HCT116 (cell line): ENCODE data around the gene NBEAL2. TPM values are rescaled to one million over a fixed set of nuclear protein-coding genes. Genes with fewer than 3 reads are reported as not detected.

Experiments
- ATAC-seq: fragments of 200-7000 bp; cut with Tn5 transposase; 2 replicates; pipeline ENCODE4 v1.9.1; 2020; ENCODE audit warnings: mild to moderate bottlenecking, moderate library complexity
- BruUV-seq: library from RNA; stranded (reverse); fragments of 400-500 nt; replicated peaks from 2 replicates; lab custom pipeline; 2021; lab: Mats Ljungman, UMichigan
- CTCF ChIA-PET: fragments of 300-600 bp; sonication (Branson Sonifier 250); formaldehyde crosslinking; loops from one replicate; lab custom pipeline; 2021; ENCODE audit warnings: antibody characterized with exemption; lab: Charles Lee
- POLR2A ChIA-PET: fragments of 300-600, 350-600 bp; sonication (Branson Sonifier 250); formaldehyde crosslinking; loops from one replicate; lab custom pipeline; 2021; ENCODE audit warnings: antibody characterized with exemption; lab: Charles Lee
- RAD21 ChIA-PET, 2 experiments: fragments of 300-600 bp; sonication (Branson Sonifier 250); formaldehyde crosslinking; loops; one replicate each; lab custom pipeline; 2023; ENCODE audit warnings: low total read pairs in 2 of 2; ENCODE audit not compliant: uncharacterized antibody in 2 of 2, unreplicated experiment in 2 of 2, low non-redundant PET in 1 of 2; lab: Charles Lee
- DNase-seq: peaks from one replicate; pipeline ENCODE4 v3.0.0-alpha.2; 2010; ENCODE audit warnings: low read depth, low spot score
- H2AFZ ChIP-seq: fragments of 200-600 bp; shearing (Covaris generic), sonication (generic); 2 replicates; pipeline ENCODE4 v1.6.1; 2017; ENCODE audit warnings: low read depth, mixed run types, mixed read lengths, antibody characterized with exemption, low read length; ENCODE audit not compliant: poor library complexity, severe bottlenecking
- H3K27ac ChIP-seq: 2 replicates; pipeline ENCODE4 v1.5.1; 2012; ENCODE audit warnings: low read depth, low read length
- H3K27me3 ChIP-seq: fragments of 200-600 bp; sonication (generic); 2 replicates; pipeline ENCODE4 v1.6.1; 2016; ENCODE audit warnings: mixed run types, low read length, mixed read lengths; ENCODE audit not compliant: insufficient read depth
- H3K36me3 ChIP-seq, 2 experiments: fragments of 200-500 bp in 1 of 2; fragments of 200-600 bp in 1 of 2; sonication (Bioruptor generic) in 1 of 2; sonication (generic) in 1 of 2; 2 replicates each; pipeline versions ENCODE4 v1.5.1 to v1.6.1; 2014 to 2016; ENCODE audit warnings: low read length in 2 of 2, inconsistent platforms in 1 of 2, mixed read lengths in 1 of 2, mixed run types in 1 of 2; ENCODE audit not compliant: insufficient read depth in 2 of 2, control insufficient read depth in 1 of 2
- H3K4me1 ChIP-seq, 2 experiments: fragments of 200-600 bp in 1 of 2; sonication (generic) in 1 of 2; 2 replicates each; pipeline versions ENCODE4 v1.5.1 to v1.6.1; 2012 to 2017; ENCODE audit warnings: low read length in 2 of 2, inconsistent platforms in 1 of 2, mild to moderate bottlenecking in 1 of 2, mixed read lengths in 1 of 2, mixed run types in 1 of 2, moderate library complexity in 1 of 2; ENCODE audit not compliant: insufficient read depth in 2 of 2, control insufficient read depth in 1 of 2
- H3K4me2 ChIP-seq: fragments of 200-600 bp; sonication (generic); 2 replicates; pipeline ENCODE4 v1.6.1; 2017; ENCODE audit warnings: mixed run types, low read length, mixed read lengths
- H3K4me3 ChIP-seq, 2 experiments: fragments of 200-600 bp in 1 of 2; sonication (generic) in 1 of 2; replicated peaks in 1 of 2; 2 replicates each; pipeline ENCODE4 v1.5.1; 2011 to 2016; ENCODE audit warnings: low read length in 2 of 2, control low read depth in 1 of 2, low read depth in 1 of 2, mild to moderate bottlenecking in 1 of 2, mixed read lengths in 1 of 2, mixed run types in 1 of 2
- H3K79me2 ChIP-seq: fragments of 200-600 bp; sonication (generic); 2 replicates; pipeline ENCODE4 v1.6.1; 2017; ENCODE audit warnings: mild to moderate bottlenecking, mixed run types, low read length, moderate library complexity, mixed read lengths; ENCODE audit not compliant: insufficient read depth
- H3K9ac ChIP-seq: fragments of 200-600 bp; sonication (generic); 2 replicates; pipeline ENCODE4 v1.6.1; 2016; ENCODE audit warnings: low read length, mixed read lengths
- H3K9me2 ChIP-seq: fragments of 200-600 bp; sonication (generic), shearing (Covaris generic); 2 replicates; pipeline ENCODE4 v1.6.1; 2017; ENCODE audit warnings: mixed run types, mild to moderate bottlenecking, moderate library complexity; ENCODE audit not compliant: insufficient read depth
- H3K9me3 ChIP-seq, 2 experiments: fragments of 200-500 bp in 1 of 2; fragments of 200-600 bp in 1 of 2; sonication (Bioruptor generic) in 1 of 2; sonication (generic) in 1 of 2; 2 replicates each; pipeline ENCODE4 v1.6.1; 2014 to 2017; ENCODE audit warnings: low read length in 2 of 2, mixed read lengths in 2 of 2, inconsistent platforms in 1 of 2, low read depth in 1 of 2, mild to moderate bottlenecking in 1 of 2, mixed run types in 1 of 2, moderate library complexity in 1 of 2; ENCODE audit not compliant: control insufficient read depth in 1 of 2, insufficient read depth in 1 of 2
- H4K20me1 ChIP-seq: fragments of 200-600 bp; sonication (generic), shearing (Covaris generic); 2 replicates; pipeline ENCODE4 v1.6.1; 2017; ENCODE audit warnings: mixed run types, mild to moderate bottlenecking, moderate library complexity; ENCODE audit not compliant: insufficient read depth
- ATF3 ChIP-seq: IDR thresholded peaks from 2 replicates; pipeline ENCODE4 v1.6.1; 2012
- CBX3 ChIP-seq: IDR thresholded peaks from 2 replicates; pipeline ENCODE4 v1.6.1; 2012; ENCODE audit warnings: low read depth
- CTCF ChIP-seq, 3 experiments: fragments of 200-600 bp in 1 of 3; sonication (generic) in 1 of 3; IDR thresholded peaks in 2 of 3; conservative IDR thresholded peaks in 1 of 3; 2 replicates each; pipeline ENCODE4 v1.5.1; 2012 to 2017; ENCODE audit warnings: low read depth in 2 of 3, low read length in 2 of 3, antibody characterized with exemption in 1 of 3, borderline replicate concordance in 1 of 3, control low read depth in 1 of 3, mild to moderate bottlenecking in 1 of 3, mixed read lengths in 1 of 3, mixed run types in 1 of 3, moderate library complexity in 1 of 3; ENCODE audit not compliant: insufficient read depth in 1 of 3
- EGR1 ChIP-seq: IDR thresholded peaks from 2 replicates; pipeline ENCODE4 v1.6.1; 2012; ENCODE audit warnings: low read depth
- ELF1 ChIP-seq: IDR thresholded peaks from 2 replicates; pipeline ENCODE4 v1.6.1; 2012; ENCODE audit warnings: low read depth, borderline replicate concordance
- EZH2 ChIP-seq: fragments of 200-600 bp; sonication (generic); IDR thresholded peaks from 2 replicates; pipeline ENCODE4 v1.6.1; 2017; ENCODE audit warnings: antibody characterized with exemption, mixed run types
- MAX ChIP-seq: IDR thresholded peaks from 2 replicates; pipeline ENCODE4 v1.6.1; 2012
- POLR2A ChIP-seq: IDR thresholded peaks from 2 replicates; pipeline ENCODE4 v1.7.0; 2011; ENCODE audit warnings: borderline replicate concordance; ENCODE audit not compliant: insufficient read depth, insufficient read length; ENCODE audit errors: extremely low read depth
- POLR2AphosphoS5 ChIP-seq: IDR thresholded peaks from 2 replicates; pipeline ENCODE4 v1.6.1; 2011; ENCODE audit warnings: mild to moderate bottlenecking, low read depth, low read length, moderate library complexity
- TCF7L2 ChIP-seq: IDR thresholded peaks from 2 replicates; pipeline ENCODE4 v1.7.0; 2011; ENCODE audit warnings: borderline replicate concordance, inconsistent platforms; ENCODE audit not compliant: insufficient read depth, insufficient read length; ENCODE audit errors: extremely low read depth
- YY1 ChIP-seq: IDR thresholded peaks from 2 replicates; pipeline ENCODE4 v1.6.1; 2011; ENCODE audit warnings: low read length, low read depth, moderate library complexity, mild to moderate bottlenecking; ENCODE audit not compliant: insufficient replicate concordance; ENCODE audit errors: extremely low read depth
- ZBTB33 ChIP-seq: IDR thresholded peaks from 2 replicates; pipeline ENCODE4 v1.6.1; 2011; ENCODE audit warnings: mild to moderate bottlenecking, low read length, moderate library complexity; ENCODE audit not compliant: insufficient replicate concordance; ENCODE audit errors: extremely low read depth
- ZFX ChIP-seq: fragments of 450-650 bp; IDR thresholded peaks from 2 replicates; pipeline ENCODE4 v1.6.1; 2017
- intact Hi-C: fragments of 100-400 bp; cut with micrococcal nuclease; formaldehyde crosslinking; loops from 2 replicates; pipeline ENCODE4 v1.10.0; 2022
- total RNA-seq: library from RNA; stranded (reverse); gene quantifications from one replicate; pipeline ENCODE4 v1.2.1, GENCODE V29; 2021; ENCODE audit not compliant: unreplicated experiment

The NBEAL2 gene
- total RNA-seq, 1 experiment from 2014 or later, result 72.9 TPM

- Histone ChIP-seq H3K36me3 (peaks cover 0 to 9% of the 10 kb centered on the region in 2 experiments; a peak in 1 of 4 replicates), H3K27ac (peak within 1 kb of the TSS; percentile 83), H3K9ac (peak within 1 kb of the TSS; percentile 78), H3K4me1 (peaks cover 21 to 46% of the 10 kb centered on the region in 2 experiments), H4K20me1 (peaks cover 14% of the 10 kb centered on the region; the same call in 1 of the 2 replicates), H3K9me2 (no peaks in the 10 kb centered on the region), H3K4me2 (peak within 1 kb of the TSS; percentile 76), H3K9me3 (no peaks in the 10 kb centered on the region), H3K4me3 (peak within 1 kb of the TSS; percentile 69 to 74), H3K79me2 (peaks cover 63% of the 10 kb centered on the region), H2AFZ (no peak within 1 kb of the TSS), H3K27me3 (no peaks in the 10 kb centered on the region)
- ChIA-PET POLR2A (interaction anchor here (0.6 to 1.4 kb wide), 11 partner anchors 17 to 318 kb away, joined by 3 to 5 read pairs (median 4); partner anchors contain the start of gene SETD2), RAD21 (interaction anchor here in 1 of 2 experiments (0.9 to 1.1 kb wide), 2 partner anchors 41 to 43 kb away, joined by 3 read pairs; no protein-coding TSS in a partner anchor), CTCF (interaction anchor here (0.6 to 1.3 kb wide), 4 partner anchors 41 to 360 kb away, joined by 3 to 5 read pairs (median 4); no protein-coding TSS in a partner anchor)
- DNase-seq, result peak; percentile 97
- TF ChIP-seq TCF7L2, result no peak
- no peak for TF ChIP-seq CTCF (IDR thresholded peaks at IDR 0.05 in 2 of 3, conservative IDR thresholded peaks at IDR 0.05 in 1 of 3; ENCODE audit: borderline replicate concordance in 1 of 3, insufficient read depth in 1 of 3, low read depth in 2 of 3, low read length in 2 of 3)
- no peak for TF ChIP-seq EZH2
- TF ChIP-seq POLR2A, result no peak
- TF ChIP-seq ATF3, result no peak
- TF ChIP-seq MAX, result no peak
- peak; percentile 74 for TF ChIP-seq POLR2AphosphoS5
- TF ChIP-seq ZFX, result peak; percentile 44
- peak; percentile 93 for TF ChIP-seq YY1
- TF ChIP-seq ZBTB33, result peak; percentile 59
- TF ChIP-seq ELF1, result no peak
- TF ChIP-seq EGR1, result no peak
- no peak for TF ChIP-seq CBX3
- no TSS peak for BruUV-seq
- peak; percentile 78 for ATAC-seq
- intact Hi-C loops, result loop anchor here (5.0 kb wide), 1 partner anchor 39 kb away; no protein-coding TSS in a partner anchor
Observed at GRCh38 chr3:46976326-46977190, 2.9 kb upstream of the NBEAL2 start, which contains the start of gene CCDC12. CCDC12 (minus strand) TSS chr3:46976745; CDS start chr3:46976732, 13 bp downstream.
